Ascending aorta (tissue), 2 donors: ENCODE measurements around the gene DOCK9. TPM values are rescaled to one million over a fixed set of nuclear protein-coding genes. Genes with fewer than 3 reads are reported as not detected.

ENCODE experiments used
- DNase-seq, 2 donors: peaks; one replicate each; pipeline ENCODE4 v3.0.0-alpha.2; 2019; ENCODE audit warnings: low spot score in 2 of 2
- H3K27ac ChIP-seq, 2 donors: fragments of 200-600 bp; sonication (generic); one replicate each; pipeline ENCODE4 v1.5.1; 2016 to 2017; ENCODE audit warnings: mild to moderate bottlenecking in 1 of 2
- H3K27me3 ChIP-seq: fragments of 200-600 bp; sonication (generic); one replicate; pipeline ENCODE4 v1.5.1; 2017
- H3K36me3 ChIP-seq, 2 donors: fragments of 200-600 bp; sonication (generic); one replicate each; pipeline ENCODE4 v1.5.1; 2016
- H3K4me1 ChIP-seq, 2 donors: fragments of 200-600 bp; sonication (generic); one replicate each; pipeline ENCODE4 v1.5.1; 2016 to 2017; ENCODE audit warnings: mild to moderate bottlenecking in 1 of 2
- H3K4me3 ChIP-seq, 2 donors: fragments of 200-600 bp; sonication (generic); one replicate each; pipeline ENCODE4 v1.5.1; 2016 to 2017; ENCODE audit warnings: mild to moderate bottlenecking in 1 of 2
- H3K9me3 ChIP-seq, 2 donors: fragments of 200-600 bp; sonication (generic); one replicate each; pipeline ENCODE4 v1.5.1; 2016
- intact Hi-C: fragments of 100-400 bp; cut with DNase I; formaldehyde crosslinking; loops from one replicate; pipeline ENCODE4 v1.15.1; 2023
- total RNA-seq: library from RNA; depleted of rRNA; stranded (reverse); fragments of >200 nt; gene quantifications from one replicate; pipeline ENCODE4 v1.1.0, GENCODE V29; 2016
- TF ChIP-seq, protein P1 (sequence below), 3 experiments: fragments of 200-600 bp in 2 of 3; fragments of 450-650 bp in 1 of 3; sonication (generic) in 2 of 3; IDR thresholded peaks; one replicate each; pipeline ENCODE4 v1.5.1; 2016 to 2019; ENCODE audit warnings: antibody characterized with exemption in 3 of 3, mild to moderate bottlenecking in 1 of 3, moderate library complexity in 1 of 3

Gene DOCK9
- total RNA-seq, 1 donor from 2014 or later = 88.2 TPM

DNA sequence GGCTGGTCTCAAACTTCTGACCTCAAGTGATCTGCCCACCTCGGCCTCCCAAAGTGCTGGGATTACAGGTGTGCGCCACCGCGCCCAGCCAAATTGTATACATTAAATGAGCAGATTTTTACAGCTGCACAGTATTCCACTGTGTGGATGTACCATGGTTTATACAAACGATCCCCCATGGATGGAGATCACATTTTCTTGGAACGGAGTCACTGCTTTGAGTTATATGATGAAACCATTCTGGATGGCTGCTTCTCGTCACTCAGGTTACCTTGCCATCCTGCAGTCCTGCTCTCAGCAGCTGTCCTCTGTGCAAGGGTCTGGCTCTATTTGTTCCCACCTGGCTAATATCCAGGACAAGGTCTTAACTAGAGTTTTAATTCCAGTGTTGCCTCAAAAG, 186.3 kb downstream of the DOCK9 start:
- TF ChIP-seq, protein P1, sequence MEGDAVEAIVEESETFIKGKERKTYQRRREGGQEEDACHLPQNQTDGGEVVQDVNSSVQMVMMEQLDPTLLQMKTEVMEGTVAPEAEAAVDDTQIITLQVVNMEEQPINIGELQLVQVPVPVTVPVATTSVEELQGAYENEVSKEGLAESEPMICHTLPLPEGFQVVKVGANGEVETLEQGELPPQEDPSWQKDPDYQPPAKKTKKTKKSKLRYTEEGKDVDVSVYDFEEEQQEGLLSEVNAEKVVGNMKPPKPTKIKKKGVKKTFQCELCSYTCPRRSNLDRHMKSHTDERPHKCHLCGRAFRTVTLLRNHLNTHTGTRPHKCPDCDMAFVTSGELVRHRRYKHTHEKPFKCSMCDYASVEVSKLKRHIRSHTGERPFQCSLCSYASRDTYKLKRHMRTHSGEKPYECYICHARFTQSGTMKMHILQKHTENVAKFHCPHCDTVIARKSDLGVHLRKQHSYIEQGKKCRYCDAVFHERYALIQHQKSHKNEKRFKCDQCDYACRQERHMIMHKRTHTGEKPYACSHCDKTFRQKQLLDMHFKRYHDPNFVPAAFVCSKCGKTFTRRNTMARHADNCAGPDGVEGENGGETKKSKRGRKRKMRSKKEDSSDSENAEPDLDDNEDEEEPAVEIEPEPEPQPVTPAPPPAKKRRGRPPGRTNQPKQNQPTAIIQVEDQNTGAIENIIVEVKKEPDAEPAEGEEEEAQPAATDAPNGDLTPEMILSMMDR (IDR thresholded peaks at IDR 0.05) = no peak
- peaks cover 15 to 33% of the 10 kb centered on the region in 2 donors for H3K36me3 ChIP-seq
- no peak overlapping the region for H3K27ac ChIP-seq
- no peak overlapping the region for H3K4me3 ChIP-seq
- H3K27me3 ChIP-seq = no peaks in the 10 kb centered on the region
- intact Hi-C loops = no loop called here
- DNase-seq = no peak
- no peaks in the 10 kb centered on the region for H3K4me1 ChIP-seq
- H3K9me3 ChIP-seq = no peaks in the 10 kb centered on the region

DNA sequence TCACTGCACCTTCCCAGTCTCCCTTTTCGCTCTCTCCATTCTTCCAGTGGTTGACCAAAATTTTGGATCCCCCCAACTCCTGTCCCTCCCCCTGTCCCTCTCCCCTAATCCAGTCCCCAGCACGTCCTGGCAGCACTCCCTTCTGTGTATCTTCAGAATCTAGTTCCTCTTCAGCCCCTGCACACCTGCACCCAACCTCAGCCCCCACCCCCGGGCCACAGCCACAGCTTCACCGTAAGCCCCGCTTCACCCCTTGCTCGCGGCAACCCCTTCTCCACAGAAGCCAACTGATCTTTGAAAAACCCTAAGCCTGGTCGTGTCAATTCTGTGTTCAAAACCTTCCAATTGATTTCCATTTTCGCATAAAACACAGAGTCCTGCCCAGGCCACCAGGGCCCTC, 189.9 kb downstream of the DOCK9 start:
- no peaks in the 10 kb centered on the region for H3K27me3 ChIP-seq
- no peaks in the 10 kb centered on the region for H3K4me1 ChIP-seq
- TF ChIP-seq, protein P1 (IDR thresholded peaks at IDR 0.05) = no peak
- no peak overlapping the region for H3K4me3 ChIP-seq
- no peaks in the 10 kb centered on the region for H3K9me3 ChIP-seq
- no peak overlapping the region for H3K27ac ChIP-seq
- peaks cover 0 to 5% of the 10 kb centered on the region in 2 donors for H3K36me3 ChIP-seq
- intact Hi-C loops = no loop called here
- DNase-seq = no peak

DNA sequence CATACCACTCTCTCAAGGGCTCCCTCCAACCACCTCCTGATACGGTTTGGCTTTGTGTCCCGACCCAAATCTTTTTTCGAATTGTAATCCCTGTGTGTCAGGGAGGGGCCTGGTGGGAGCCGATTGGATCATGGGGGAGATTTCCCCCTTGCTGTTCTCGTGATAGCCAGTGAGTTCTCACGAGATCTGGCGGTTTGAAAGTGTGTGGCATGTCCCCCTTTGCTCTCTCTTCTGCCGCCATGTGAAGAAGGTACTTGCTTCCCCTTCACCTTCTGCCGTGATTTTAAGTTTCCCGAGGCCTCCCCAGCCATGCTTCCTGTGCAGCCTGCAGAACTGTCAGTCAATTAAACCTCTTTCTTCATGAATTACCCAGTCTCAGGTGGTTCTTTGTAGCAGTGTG, 190.7 kb downstream of the DOCK9 start:
- TF ChIP-seq, protein P1 (IDR thresholded peaks at IDR 0.05) = no peak
- H3K27me3 ChIP-seq = no peaks in the 10 kb centered on the region

DNA sequence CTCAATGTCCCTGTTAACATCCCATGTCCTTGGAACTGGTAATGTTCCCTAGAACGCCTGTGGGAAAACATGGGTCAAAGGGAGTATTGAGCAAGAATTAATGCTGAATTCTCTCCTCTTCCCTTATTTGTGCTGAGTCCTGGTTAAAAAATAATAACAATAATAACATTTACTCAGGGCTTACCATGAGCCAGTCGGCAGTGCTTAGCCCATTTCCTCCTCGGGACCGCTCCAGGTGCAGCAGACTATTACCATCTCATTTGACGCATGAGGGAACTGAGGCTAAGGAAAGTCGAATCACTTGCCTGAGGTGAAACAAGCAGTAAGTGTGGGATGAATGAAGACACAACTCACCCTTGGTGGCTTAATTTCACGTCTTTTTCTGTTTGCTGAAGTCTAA, 191.8 kb downstream of the DOCK9 start:
- TF ChIP-seq, protein P1 (IDR thresholded peaks at IDR 0.05) = no peak
- no peak for DNase-seq
- no peaks in the 10 kb centered on the region for H3K36me3 ChIP-seq
- no peak overlapping the region for H3K4me3 ChIP-seq
- no peaks in the 10 kb centered on the region for H3K4me1 ChIP-seq
- no peaks in the 10 kb centered on the region for H3K27me3 ChIP-seq
- no peak overlapping the region for H3K27ac ChIP-seq
- intact Hi-C loops = no loop called here
- no peaks in the 10 kb centered on the region for H3K9me3 ChIP-seq

More for the DNA sequence above, 190.7 kb downstream of the DOCK9 start:
- intact Hi-C loops = no loop called here
- Histone ChIP-seq H3K4me3 (no peak overlapping the region), H3K36me3 (no peaks in the 10 kb centered on the region), H3K4me1 (no peaks in the 10 kb centered on the region), H3K9me3 (no peaks in the 10 kb centered on the region), H3K27ac (no peak overlapping the region)
- no peak for DNase-seq

DNA sequence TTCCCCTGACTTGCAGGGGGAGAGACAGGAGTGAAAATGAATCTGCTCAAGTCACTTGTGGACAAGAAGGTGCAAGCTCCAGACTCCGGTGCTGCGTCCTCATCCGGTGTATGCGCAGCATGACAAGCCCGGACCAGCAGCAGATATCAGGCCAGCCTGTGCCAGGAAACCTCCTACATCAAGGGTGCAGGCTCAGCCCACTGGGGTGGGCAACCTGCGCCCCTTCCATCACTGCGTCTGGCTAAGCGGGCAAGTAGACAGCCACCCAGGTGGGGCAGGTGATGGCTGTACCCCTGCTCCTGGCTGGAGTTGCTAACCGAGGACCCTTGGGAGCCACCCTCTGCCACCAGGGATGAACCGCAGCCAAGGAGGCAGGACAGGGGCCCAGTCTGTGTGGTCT, 192.5 kb downstream of the DOCK9 start:
- H3K9me3 ChIP-seq = no peaks in the 10 kb centered on the region
- no peaks in the 10 kb centered on the region for H3K4me1 ChIP-seq
- no peaks in the 10 kb centered on the region for H3K27me3 ChIP-seq
- H3K4me3 ChIP-seq = no peak overlapping the region
- H3K36me3 ChIP-seq = no peaks in the 10 kb centered on the region
- no peak overlapping the region for H3K27ac ChIP-seq
- DNase-seq = no peak
- intact Hi-C loops = no loop called here
- TF ChIP-seq, protein P1 (IDR thresholded peaks at IDR 0.05) = no peak

DNA sequence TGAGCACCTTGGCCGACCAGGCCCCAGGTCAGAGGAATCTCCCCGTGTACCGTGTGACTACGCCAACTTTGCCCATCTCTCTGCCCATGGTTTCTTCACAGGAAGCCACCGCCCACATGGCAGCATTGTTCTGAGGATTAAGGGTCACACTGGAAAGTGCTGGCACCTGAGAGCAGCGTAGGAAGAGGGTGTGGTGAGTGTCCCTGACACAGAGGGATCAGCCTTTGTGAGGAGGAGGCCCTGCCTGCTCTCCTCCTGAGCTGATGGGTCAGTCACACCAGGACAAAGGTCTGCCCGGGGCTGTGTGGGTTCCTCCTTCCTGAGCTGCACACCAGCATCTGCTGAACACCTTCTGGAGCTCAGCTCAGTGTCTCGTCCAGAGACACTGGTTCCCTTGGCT, 193.2 kb downstream of the DOCK9 start:
- Histone ChIP-seq H3K4me3 (no peak overlapping the region), H3K9me3 (no peaks in the 10 kb centered on the region), H3K36me3 (no peaks in the 10 kb centered on the region), H3K4me1 (no peaks in the 10 kb centered on the region), H3K27ac (no peak overlapping the region), H3K27me3 (no peaks in the 10 kb centered on the region)
- intact Hi-C loops = no loop called here
- TF ChIP-seq, protein P1 (IDR thresholded peaks at IDR 0.05) = no peak
- no peak for DNase-seq
